Psoas muscle (tissue), 8 donors: ENCODE measurements around the gene HS3ST6. TPM values are rescaled to one million over a fixed set of nuclear protein-coding genes. Genes with fewer than 3 reads are reported as not detected.

ENCODE experiments used
- ATAC-seq, 4 donors: fragments of 200-7000 bp; cut with Tn5 transposase; one replicate each; pipeline ENCODE4 v1.9.1; 2020; ENCODE audit warnings: moderate library complexity in 3 of 4, mild to moderate bottlenecking in 2 of 4
- DNase-seq, 2 donors: peaks; one replicate each; pipeline ENCODE4 v3.0.0-alpha.2; 2020
- H3K27ac ChIP-seq: fragments of 200-600 bp; one replicate; pipeline ENCODE4 v1.8.0; 2022
- H3K27me3 ChIP-seq, 3 donors: fragments of 200-600 bp in 1 of 3; one replicate each; pipeline versions ENCODE4 v1.6.1 to v1.8.0; 2013 to 2022; ENCODE audit warnings: low read length in 2 of 3, mild to moderate bottlenecking in 2 of 3, moderate library complexity in 1 of 3; ENCODE audit not compliant: insufficient read depth in 3 of 3
- H3K36me3 ChIP-seq, 2 donors: fragments of 200-600 bp in 1 of 2; one replicate each; pipeline versions ENCODE4 v1.6.1 to v1.8.0; 2013 to 2022; ENCODE audit warnings: low read depth in 1 of 2, mild to moderate bottlenecking in 1 of 2, moderate library complexity in 1 of 2; ENCODE audit not compliant: insufficient read depth in 1 of 2
- H3K4me1 ChIP-seq: fragments of 200-600 bp; one replicate; pipeline ENCODE4 v1.8.0; 2022
- H3K4me3 ChIP-seq: fragments of 200-600 bp; one replicate; pipeline ENCODE4 v1.8.0; 2022; ENCODE audit warnings: mild to moderate bottlenecking
- H3K9me3 ChIP-seq: fragments of 200-600 bp; one replicate; pipeline ENCODE4 v1.8.0; 2022
- CTCF ChIP-seq: fragments of 200-600 bp; IDR thresholded peaks from one replicate; pipeline ENCODE4 v1.8.0; 2022; ENCODE audit warnings: antibody characterized with exemption
- WGBS, 3 donors: extraction: QIAGEN DNeasy Blood & Tissue Kit; methylation state at CpG; one replicate each; pipeline versions ENCODE4 v1.1.6 to v1.1.7; 2013; 5-methylcytosine and 5-hydroxymethylcytosine counted together
- intact Hi-C, 2 donors: fragments of 100-400 bp; cut with DNase I; formaldehyde crosslinking; loops; one replicate each; pipeline versions ENCODE4 v1.11.0 to v1.14.2; 2022
- polyA plus RNA-seq, 3 donors: library from polyadenylated mRNA; stranded (reverse); fragments of 200-250 nt; gene quantifications; one replicate each; pipeline ENCODE4 v1.2.3, GENCODE V29; 2013
- total RNA-seq, 4 donors: library from RNA; stranded (reverse); fragmentation: NEBNext Ultra II Directional in 2 of 4; extraction: Animal tissue kit (Norgen Biotek cat#: 25700) in 2 of 4; gene quantifications; one replicate each; pipeline versions ENCODE4 v1.2.1 to v1.2.4, GENCODE V29; 2021 to 2023
- donor health status: healthy with polysubstance abuse.
- donor health status: DM: no; HTN: no; CAD: no; lungs with moderate emphysema.
- donor health status: Bipolar disorder and iron deficiency.
- donor health status: healthy.
- donor health status: DM: yes; HTN: yes; CAD: no.
- donor health status: DM: no; HTN: no; CAD: no.
- donor health status: DM: no; HTN: no; CAD: no.
- donor health status: DM: yes; HTN: yes; CAD: no.

Gene HS3ST6
- total and polyA plus RNA-seq, 7 donors: not detected

- H3K27ac ChIP-seq: no peak overlapping the region
- H3K4me3 ChIP-seq: no peak overlapping the region
- DNase-seq (no peak), ATAC-seq (no peak)
- H3K36me3 ChIP-seq: no peaks in the 10 kb centered on the region
- TF ChIP-seq CTCF: no peak
- WGBS, 3 donors: 85 to 89% (median 87%) methylated on average over 44 to 59 of the region's 59 CpGs
- H3K4me1 ChIP-seq: no peaks in the 10 kb centered on the region
- intact Hi-C loops: no loop called here
- no peaks in the 10 kb centered on the region for H3K9me3 ChIP-seq
- peaks cover 0 to 61% (median 12%) of the 10 kb centered on the region in 3 donors for H3K27me3 ChIP-seq
Observed at GRCh38 chr16:1911467-1912214, 6.6 kb downstream of the HS3ST6 start.

- no peaks in the 10 kb centered on the region for H3K4me1 ChIP-seq
- no peaks in the 10 kb centered on the region for H3K36me3 ChIP-seq
- H3K27ac ChIP-seq: no peak overlapping the region
- intact Hi-C loops: no loop called here
- H3K27me3 ChIP-seq: peaks cover 0 to 59% (median 14%) of the 10 kb centered on the region in 3 donors
- H3K9me3 ChIP-seq: no peaks in the 10 kb centered on the region
- WGBS, 3 donors: 57 to 63% (median 63%) methylated on average over 18 of the region's 18 CpGs
- DNase-seq: no peak
- no peak for ATAC-seq
- TF ChIP-seq CTCF: no peak
- no peak overlapping the region for H3K4me3 ChIP-seq
Observed at GRCh38 chr16:1909561-1910231, 8.5 kb downstream of the HS3ST6 start.

- H3K27ac ChIP-seq: no peak overlapping the region
- H3K9me3 ChIP-seq: no peaks in the 10 kb centered on the region
- no peak overlapping the region for H3K4me3 ChIP-seq
- H3K36me3 ChIP-seq: no peaks in the 10 kb centered on the region
- intact Hi-C loops: no loop called here
- H3K27me3 ChIP-seq: peaks cover 0 to 61% (median 18%) of the 10 kb centered on the region in 3 donors
- H3K4me1 ChIP-seq: no peaks in the 10 kb centered on the region
- ATAC-seq (no peak), DNase-seq (no peak)
- TF ChIP-seq CTCF: no peak
- WGBS, 3 donors: 28 to 51% (median 44%) methylated on average over 9 of the region's 9 CpGs
Observed at GRCh38 chr16:1908983-1909382, 9.2 kb downstream of the HS3ST6 start.

GRCh38 chr16:1908184-1908583, 10.0 kb downstream of the HS3ST6 start:
- DNase-seq (no peak), ATAC-seq (no peak)
- no peaks in the 10 kb centered on the region for H3K4me1 ChIP-seq
- no peaks in the 10 kb centered on the region for H3K36me3 ChIP-seq
- no peak overlapping the region for H3K27ac ChIP-seq
- intact Hi-C loops: no loop called here
- H3K9me3 ChIP-seq: no peaks in the 10 kb centered on the region
- 45 to 67% (median 53%) methylated on average over 17 of the region's 17 CpGs for WGBS, 3 donors
- H3K4me3 ChIP-seq: no peak overlapping the region
- peaks cover 0 to 63% (median 18%) of the 10 kb centered on the region in 3 donors for H3K27me3 ChIP-seq
- TF ChIP-seq CTCF: no peak
